DOHH2 (cell line): ENCODE results near the gene PPP1R12A.
"Not testable (repeated sequence)": the region's sequence is repeated elsewhere in the genome, so short reads cannot be mapped to it uniquely, and the experiment has no call there.

ENCODE experiments used
- H3F3A ChIP-seq: fragments of 200-600 bp; sonication (generic), shearing (Covaris generic); 2 replicates; pipeline ENCODE4 v1.6.0; 2016; ENCODE audit warnings: antibody characterized with exemption, mild to moderate bottlenecking; ENCODE audit not compliant: control insufficient read depth, insufficient read depth
- H3K27ac ChIP-seq: fragments of 200-600 bp; sonication (generic); 2 replicates; pipeline ENCODE4 v1.5.1; 2014; ENCODE audit warnings: low read depth, mild to moderate bottlenecking, low read length, moderate library complexity
- H3K27me3 ChIP-seq: fragments of 200-600 bp; sonication (generic); 2 replicates; pipeline ENCODE4 v1.6.1; 2014; ENCODE audit warnings: mild to moderate bottlenecking, low read length, mixed read lengths; ENCODE audit not compliant: control insufficient read depth
- H3K36me3 ChIP-seq: fragments of 200-600 bp; sonication (generic); 2 replicates; pipeline ENCODE4 v1.6.1; 2014; ENCODE audit warnings: mild to moderate bottlenecking, low read length, moderate library complexity, mixed read lengths; ENCODE audit not compliant: control insufficient read depth
- H3K4me1 ChIP-seq: fragments of 200-600 bp; sonication (generic); 2 replicates; pipeline ENCODE4 v1.6.1; 2014; ENCODE audit warnings: mild to moderate bottlenecking, low read length, mixed read lengths; ENCODE audit not compliant: control insufficient read depth
- H3K4me2 ChIP-seq: fragments of 200-600 bp; sonication (generic); 2 replicates; pipeline ENCODE4 v1.6.0; 2014; ENCODE audit warnings: mild to moderate bottlenecking, low read length, moderate library complexity
- H3K4me3 ChIP-seq: fragments of 200-600 bp; sonication (generic); 2 replicates; pipeline ENCODE4 v1.5.1; 2014; ENCODE audit warnings: mild to moderate bottlenecking, low read length, mixed read lengths
- H3K79me2 ChIP-seq: fragments of 200-600 bp; sonication (generic); 2 replicates; pipeline ENCODE4 v1.6.1; 2014; ENCODE audit warnings: mild to moderate bottlenecking, low read length, mixed read lengths; ENCODE audit not compliant: control insufficient read depth
- H3K9me2 ChIP-seq: fragments of 200-600 bp; sonication (generic); replicated peaks from 2 replicates; pipeline ENCODE4 v1.6.1; 2014; ENCODE audit warnings: mild to moderate bottlenecking, low read length, mixed read lengths; ENCODE audit not compliant: control insufficient read depth
- H3K9me3 ChIP-seq: fragments of 200-600 bp; sonication (generic); 2 replicates; pipeline ENCODE4 v1.6.1; 2014; ENCODE audit warnings: antibody characterized with exemption, low read length, mixed read lengths; ENCODE audit not compliant: control insufficient read depth, insufficient read depth
- H4K20me1 ChIP-seq: fragments of 200-600 bp; sonication (generic); 2 replicates; pipeline ENCODE4 v1.6.0; 2014; ENCODE audit warnings: low read depth, mild to moderate bottlenecking, antibody characterized with exemption, low read length, moderate library complexity; ENCODE audit not compliant: control insufficient read depth, insufficient read depth
- EZH2phosphoT487 ChIP-seq: fragments of 200-600 bp; sonication (generic); IDR thresholded peaks from 2 replicates; pipeline ENCODE4 v1.6.1; 2017; ENCODE audit warnings: borderline replicate concordance, mild to moderate bottlenecking, antibody characterized with exemption, low read length, moderate library complexity, mixed read lengths
- TF ChIP-seq, protein P1 (sequence below): fragments of 200-600 bp; sonication (generic); IDR thresholded peaks from one replicate; pipeline ENCODE4 v1.5.1; 2014; ENCODE audit warnings: antibody characterized with exemption, mild to moderate bottlenecking, low read depth, low read length; ENCODE audit not compliant: poor library complexity, severe bottlenecking

The PPP1R12A gene

DNA sequence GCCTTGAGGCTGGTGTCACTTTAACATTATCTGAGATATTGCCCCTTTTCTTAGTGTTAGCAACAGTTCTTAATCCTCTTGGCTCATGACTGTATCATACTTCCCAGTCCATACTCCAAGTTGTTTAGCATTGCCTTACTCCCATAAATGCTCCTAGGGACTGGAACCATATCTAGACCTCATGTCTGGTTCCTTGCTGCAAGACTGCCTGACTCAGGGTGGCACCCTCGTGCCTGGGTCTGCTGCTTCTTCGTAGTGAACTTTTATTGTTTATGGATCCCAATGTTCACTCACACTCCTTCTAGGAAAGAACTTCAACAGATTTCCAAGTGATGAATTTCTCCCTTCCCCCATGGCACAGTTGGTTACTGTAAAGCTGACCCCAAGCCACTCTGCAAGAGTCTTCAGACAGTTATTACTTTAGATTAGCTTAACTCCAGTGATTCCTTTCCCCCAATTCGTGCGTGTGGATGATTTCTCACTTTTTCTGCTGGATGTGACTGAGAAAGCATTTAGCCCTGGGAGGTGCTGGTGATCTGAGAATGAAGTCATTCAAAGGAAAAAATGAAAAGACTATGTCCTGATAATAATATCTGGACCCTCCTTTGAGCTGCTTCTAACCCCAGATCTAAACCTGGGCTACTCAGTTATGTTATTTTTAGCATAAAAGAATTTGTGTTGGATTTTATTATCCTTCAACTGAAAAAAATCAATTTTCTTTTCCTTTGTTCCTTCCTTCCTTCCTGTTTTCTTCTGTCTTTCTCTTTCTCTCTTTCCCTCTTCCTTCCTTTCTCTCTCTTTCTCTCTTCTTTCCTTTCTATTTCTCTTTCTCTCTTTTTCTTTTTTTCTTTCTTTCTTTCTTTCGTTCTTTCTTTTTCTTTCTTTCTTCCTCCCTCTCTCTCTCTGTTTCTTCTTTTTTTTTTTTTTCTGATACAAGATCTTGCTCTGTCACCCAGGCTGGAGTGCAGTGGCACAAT is 47.5 kb upstream of the PPP1R12A start:
- no peaks in the 10 kb centered on the region for H3F3A ChIP-seq
- no peaks in the 10 kb centered on the region for H4K20me1 ChIP-seq
- H3K4me1 ChIP-seq, result no peaks in the 10 kb centered on the region
- H3K79me2 ChIP-seq, result no peaks in the 10 kb centered on the region
- no peaks in the 10 kb centered on the region for H3K9me3 ChIP-seq
- no peaks in the 10 kb centered on the region for H3K9me2 ChIP-seq
- H3K4me2 ChIP-seq, result no peak overlapping the region
- no peak overlapping the region for H3K4me3 ChIP-seq
- H3K27me3 ChIP-seq, result peaks cover 9% of the 10 kb centered on the region
- no peak overlapping the region for H3K27ac ChIP-seq
- no peaks in the 10 kb centered on the region for H3K36me3 ChIP-seq
- TF ChIP-seq EZH2phosphoT487, result no peak
- TF ChIP-seq, protein P1, sequence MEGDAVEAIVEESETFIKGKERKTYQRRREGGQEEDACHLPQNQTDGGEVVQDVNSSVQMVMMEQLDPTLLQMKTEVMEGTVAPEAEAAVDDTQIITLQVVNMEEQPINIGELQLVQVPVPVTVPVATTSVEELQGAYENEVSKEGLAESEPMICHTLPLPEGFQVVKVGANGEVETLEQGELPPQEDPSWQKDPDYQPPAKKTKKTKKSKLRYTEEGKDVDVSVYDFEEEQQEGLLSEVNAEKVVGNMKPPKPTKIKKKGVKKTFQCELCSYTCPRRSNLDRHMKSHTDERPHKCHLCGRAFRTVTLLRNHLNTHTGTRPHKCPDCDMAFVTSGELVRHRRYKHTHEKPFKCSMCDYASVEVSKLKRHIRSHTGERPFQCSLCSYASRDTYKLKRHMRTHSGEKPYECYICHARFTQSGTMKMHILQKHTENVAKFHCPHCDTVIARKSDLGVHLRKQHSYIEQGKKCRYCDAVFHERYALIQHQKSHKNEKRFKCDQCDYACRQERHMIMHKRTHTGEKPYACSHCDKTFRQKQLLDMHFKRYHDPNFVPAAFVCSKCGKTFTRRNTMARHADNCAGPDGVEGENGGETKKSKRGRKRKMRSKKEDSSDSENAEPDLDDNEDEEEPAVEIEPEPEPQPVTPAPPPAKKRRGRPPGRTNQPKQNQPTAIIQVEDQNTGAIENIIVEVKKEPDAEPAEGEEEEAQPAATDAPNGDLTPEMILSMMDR, result no peak

DNA sequence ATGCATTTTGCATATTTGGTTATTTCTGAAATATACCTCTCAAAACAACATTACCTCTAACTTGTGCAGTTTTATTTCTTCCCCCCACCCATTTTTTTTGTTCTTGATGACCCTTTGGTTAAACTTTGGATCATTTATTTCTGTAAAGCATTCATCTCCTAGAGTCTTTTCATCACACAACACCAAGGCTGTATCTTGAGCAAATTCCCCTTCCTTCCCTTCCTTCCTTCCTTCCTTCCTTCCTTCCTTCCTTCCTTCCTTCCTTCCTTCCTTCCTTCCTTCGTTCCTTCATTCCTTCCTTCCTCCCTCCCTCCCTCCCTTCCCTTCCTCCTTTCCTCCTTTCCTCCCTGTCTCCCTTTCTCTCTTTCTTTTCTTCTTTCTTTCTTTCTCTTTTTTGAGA is 43.8 kb upstream of the PPP1R12A start:
- Histone ChIP-seq H3K36me3 (no peaks in the 10 kb centered on the region), H3K27ac (no peak overlapping the region), H4K20me1 (no peaks in the 10 kb centered on the region), H3K4me2 (no peak overlapping the region), H3F3A (no peaks in the 10 kb centered on the region), H3K9me3 (no peaks in the 10 kb centered on the region), H3K27me3 (peaks cover 4% of the 10 kb centered on the region; the same call in 1 of the 2 replicates), H3K4me1 (no peaks in the 10 kb centered on the region), H3K79me2 (no peaks in the 10 kb centered on the region), H3K4me3 (no peak overlapping the region), H3K9me2 (no peaks in the 10 kb centered on the region)
- TF ChIP-seq, protein P1, result no peak
- TF ChIP-seq EZH2phosphoT487, result no peak

DNA sequence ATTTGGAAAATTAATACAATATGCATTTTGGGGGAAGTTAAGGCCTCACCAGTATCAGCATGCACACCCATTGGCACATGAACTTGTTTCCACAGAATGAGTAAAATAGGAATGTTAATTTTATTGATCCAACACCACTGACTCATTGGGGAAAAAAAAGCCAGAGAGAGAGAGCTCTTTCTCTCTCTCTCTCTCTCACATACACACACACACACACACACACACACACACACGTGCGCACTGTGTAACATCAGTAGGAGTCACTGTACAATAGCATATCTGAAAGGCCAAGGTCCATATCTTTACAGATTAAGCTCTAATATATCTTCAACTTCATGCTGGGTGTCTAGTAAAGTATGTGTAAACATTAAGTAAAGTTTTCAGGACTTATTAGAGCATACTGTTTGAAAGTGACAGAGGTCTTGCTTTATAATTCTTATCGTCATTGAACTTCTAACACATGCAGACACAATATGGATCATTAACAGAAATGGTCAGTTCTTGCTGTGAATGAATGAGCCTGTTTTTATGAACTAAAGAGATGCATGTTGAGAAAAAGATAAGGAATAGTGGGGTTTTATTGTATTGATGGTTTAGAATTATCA is 43.1 kb upstream of the PPP1R12A start:
- not testable (repeated sequence) for H3F3A ChIP-seq, H3K4me1 ChIP-seq, H3K27ac ChIP-seq, H3K79me2 ChIP-seq, H4K20me1 ChIP-seq, H3K4me3 ChIP-seq, H3K4me2 ChIP-seq, H3K9me2 ChIP-seq, H3K36me3 ChIP-seq, H3K9me3 ChIP-seq, H3K27me3 ChIP-seq

DNA sequence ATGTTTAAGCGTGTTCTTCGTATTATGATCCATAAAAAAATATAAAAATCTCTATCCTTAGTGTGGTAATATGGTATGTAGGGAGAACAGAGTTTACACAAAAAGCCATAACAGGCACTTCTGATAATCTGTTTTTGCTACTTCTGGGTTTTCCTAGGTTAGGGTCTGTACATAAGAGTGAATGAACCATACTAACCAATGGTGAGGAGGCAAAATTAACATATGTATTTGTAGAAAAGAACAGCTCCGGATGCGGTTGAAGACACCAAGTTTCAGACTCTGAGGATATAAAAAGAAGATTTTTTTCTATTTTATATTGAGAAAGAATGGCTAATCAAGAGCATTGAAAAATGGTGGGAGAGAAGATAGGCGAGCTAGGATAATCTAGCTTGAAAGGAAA is 40.2 kb upstream of the PPP1R12A start:
- no peaks in the 10 kb centered on the region for H3K9me3 ChIP-seq
- no peak overlapping the region for H3K4me2 ChIP-seq
- H3K4me3 ChIP-seq, result no peak overlapping the region
- no peak overlapping the region for H3K27ac ChIP-seq
- H3K9me2 ChIP-seq, result no peaks in the 10 kb centered on the region
- no peaks in the 10 kb centered on the region for H3F3A ChIP-seq
- TF ChIP-seq, protein P1, result no peak
- no peak for TF ChIP-seq EZH2phosphoT487
- H3K79me2 ChIP-seq, result no peaks in the 10 kb centered on the region
- H3K4me1 ChIP-seq, result no peaks in the 10 kb centered on the region
- 0 out of 2 replicates have a peak, but pooled peaks cover 3% of the 10 kb centered on the region for H3K27me3 ChIP-seq
- no peaks in the 10 kb centered on the region for H3K36me3 ChIP-seq
- H4K20me1 ChIP-seq, result no peaks in the 10 kb centered on the region
